ENCODE results near the gene SHISA6. TPM values are rescaled to one million over a fixed set of nuclear protein-coding genes. Genes with fewer than 3 reads are reported as not detected.

The SHISA6 gene
- total RNA-seq, 2 experiments from 2014 or later: not detected

GRCh38 chr17:11486101-11486867 lies 245.3 kb downstream of the SHISA6 start:
- Mint-ChIP-seq H3K4me3 (no peak overlapping the region), H3K27me3 (no peaks in the 10 kb centered on the region), H3K4me1 (no peaks in the 10 kb centered on the region), H3K36me3 (ENCODE audit: low read depth) (no peaks in the 10 kb centered on the region), H3K27ac (no peak overlapping the region), H3K9me3 (ENCODE audit: low read depth) (peaks cover 3% of the 10 kb centered on the region)
- ATAC-seq (no peak), DNase-seq (no peak)
- CTCF ChIA-PET: interaction anchor here (0.7 kb wide), 1 partner anchor 1305 kb away, joined by 3 read pairs; no protein-coding TSS in a partner anchor
- intact Hi-C loops (cut with DNase I, micrococcal nuclease): no loop called here
- POLR2A ChIA-PET: no interaction called here

- H3K4me1 Mint-ChIP-seq: no peaks in the 10 kb centered on the region
- intact Hi-C loops (cut with DNase I, micrococcal nuclease): no loop called here
- H3K27me3 Mint-ChIP-seq: no peaks in the 10 kb centered on the region
- H3K4me3 Mint-ChIP-seq: no peak overlapping the region
- H3K27ac Mint-ChIP-seq: no peak overlapping the region
- no peaks in the 10 kb centered on the region for H3K36me3 Mint-ChIP-seq (ENCODE audit: low read depth)
- CTCF ChIA-PET: interaction anchor here (0.6 to 0.7 kb wide), 2 partner anchors 29 to 1306 kb away, joined by 3 read pairs; no protein-coding TSS in a partner anchor
- peaks cover 3% of the 10 kb centered on the region for H3K9me3 Mint-ChIP-seq (ENCODE audit: low read depth)
- ATAC-seq (no peak), DNase-seq (no peak)
- POLR2A ChIA-PET: no interaction called here
Measured at GRCh38 chr17:11486868-11487310, 245.9 kb downstream of the SHISA6 start.

- intact Hi-C loops (cut with DNase I, micrococcal nuclease): no loop called here
- ChIA-PET POLR2A (no interaction called here), CTCF (interaction anchor here (0.6 kb wide), 1 partner anchor 29 kb away, joined by 3 read pairs; no protein-coding TSS in a partner anchor)
- H3K27me3 Mint-ChIP-seq: no peaks in the 10 kb centered on the region
- H3K4me3 Mint-ChIP-seq: no peak overlapping the region
- DNase-seq: no peak
- no peak overlapping the region for H3K27ac Mint-ChIP-seq
- no peaks in the 10 kb centered on the region for H3K36me3 Mint-ChIP-seq (ENCODE audit: low read depth)
- peaks cover 5% of the 10 kb centered on the region for H3K9me3 Mint-ChIP-seq (ENCODE audit: low read depth)
- no peaks in the 10 kb centered on the region for H3K4me1 Mint-ChIP-seq
- ATAC-seq: no peak
Measured at GRCh38 chr17:11487469-11487868, 246.5 kb downstream of the SHISA6 start.

- CTCF ChIA-PET: no interaction called here
- no peaks in the 10 kb centered on the region for H3K27me3 Mint-ChIP-seq
- H3K4me1 Mint-ChIP-seq: no peaks in the 10 kb centered on the region
- no peak for ATAC-seq
- H3K4me3 Mint-ChIP-seq: no peak overlapping the region
- H3K36me3 Mint-ChIP-seq (ENCODE audit: low read depth): no peaks in the 10 kb centered on the region
- DNase-seq: no peak
- POLR2A ChIA-PET: no interaction called here
- peaks cover 6% of the 10 kb centered on the region for H3K9me3 Mint-ChIP-seq (ENCODE audit: low read depth)
- no peak overlapping the region for H3K27ac Mint-ChIP-seq
- intact Hi-C loops (cut with DNase I, micrococcal nuclease): no loop called here
Measured at GRCh38 chr17:11488407-11488806, 247.4 kb downstream of the SHISA6 start.

- Mint-ChIP-seq H3K36me3 (ENCODE audit: low read depth) (no peaks in the 10 kb centered on the region), H3K9me3 (ENCODE audit: low read depth) (peaks cover 13% of the 10 kb centered on the region), H3K4me1 (no peaks in the 10 kb centered on the region), H3K27ac (no peak overlapping the region), H3K4me3 (no peak overlapping the region), H3K27me3 (no peaks in the 10 kb centered on the region)
- intact Hi-C loops (cut with DNase I, micrococcal nuclease): loop anchor here in 1 of 2 experiments (10.0 kb wide), 1 partner anchor 55 kb away; no protein-coding TSS in a partner anchor
- DNase-seq (no peak), ATAC-seq (no peak)
- ChIA-PET CTCF (no interaction called here), POLR2A (no interaction called here)
Measured at GRCh38 chr17:11490171-11490755, 249.2 kb downstream of the SHISA6 start.

GRCh38 chr17:11492511-11492910 lies 251.5 kb downstream of the SHISA6 start:
- no peak for ATAC-seq
- POLR2A ChIA-PET: no interaction called here
- intact Hi-C loops (cut with DNase I, micrococcal nuclease): loop anchor here in 1 of 2 experiments (10.0 kb wide), 1 partner anchor 58 kb away; no protein-coding TSS in a partner anchor

GRCh38 chr17:11493936-11494335 lies 252.9 kb downstream of the SHISA6 start:
- Mint-ChIP-seq H3K9me3 (ENCODE audit: low read depth) (peaks cover 15% of the 10 kb centered on the region), H3K27me3 (no peaks in the 10 kb centered on the region), H3K27ac (no peak overlapping the region), H3K4me1 (no peaks in the 10 kb centered on the region), H3K36me3 (ENCODE audit: low read depth) (no peaks in the 10 kb centered on the region), H3K4me3 (no peak overlapping the region)
- ChIA-PET CTCF (no interaction called here), POLR2A (no interaction called here)
- intact Hi-C loops (cut with DNase I, micrococcal nuclease): loop anchor here in 1 of 2 experiments (10.0 kb wide), 1 partner anchor 59 kb away; no protein-coding TSS in a partner anchor
- DNase-seq (no peak), ATAC-seq (no peak)

More at GRCh38 chr17:11492511-11492910, 251.5 kb downstream of the SHISA6 start:
- no peak overlapping the region for H3K27ac Mint-ChIP-seq
- no peak for DNase-seq
- no peak overlapping the region for H3K4me3 Mint-ChIP-seq
- no peaks in the 10 kb centered on the region for H3K36me3 Mint-ChIP-seq (ENCODE audit: low read depth)
- CTCF ChIA-PET: no interaction called here
- H3K4me1 Mint-ChIP-seq: no peaks in the 10 kb centered on the region
- H3K27me3 Mint-ChIP-seq: no peaks in the 10 kb centered on the region
- H3K9me3 Mint-ChIP-seq (ENCODE audit: low read depth): peaks cover 15% of the 10 kb centered on the region

GRCh38 chr17:11495613-11496012 lies 254.6 kb downstream of the SHISA6 start:
- ChIA-PET POLR2A (no interaction called here), CTCF (no interaction called here)

GRCh38 chr17:11499881-11500280 lies 258.9 kb downstream of the SHISA6 start:
- Mint-ChIP-seq H3K27ac (no peak overlapping the region), H3K27me3 (no peaks in the 10 kb centered on the region), H3K4me1 (no peaks in the 10 kb centered on the region), H3K36me3 (ENCODE audit: low read depth) (no peaks in the 10 kb centered on the region), H3K4me3 (no peak overlapping the region), H3K9me3 (ENCODE audit: low read depth) (peaks cover 11% of the 10 kb centered on the region)
- no peak for ATAC-seq
- intact Hi-C loops (cut with DNase I, micrococcal nuclease): loop anchor here in 1 of 2 experiments (10.0 kb wide), 1 partner anchor 65 kb away; no protein-coding TSS in a partner anchor
- ChIA-PET POLR2A (no interaction called here), CTCF (no interaction called here)
- DNase-seq: no peak

More at GRCh38 chr17:11495613-11496012, 254.6 kb downstream of the SHISA6 start:
- Mint-ChIP-seq H3K4me1 (no peaks in the 10 kb centered on the region), H3K27ac (no peak overlapping the region), H3K4me3 (no peak overlapping the region), H3K36me3 (ENCODE audit: low read depth) (no peaks in the 10 kb centered on the region), H3K27me3 (no peaks in the 10 kb centered on the region), H3K9me3 (ENCODE audit: low read depth) (peaks cover 12% of the 10 kb centered on the region)
- intact Hi-C loops (cut with DNase I, micrococcal nuclease): loop anchor here in 1 of 2 experiments (10.0 kb wide), 1 partner anchor 61 kb away; no protein-coding TSS in a partner anchor
- no peak for ATAC-seq
- no peak for DNase-seq

GRCh38 chr17:11503308-11504035 lies 262.5 kb downstream of the SHISA6 start:
- Mint-ChIP-seq H3K27ac (no peak overlapping the region), H3K4me3 (no peak overlapping the region), H3K4me1 (no peaks in the 10 kb centered on the region), H3K27me3 (no peaks in the 10 kb centered on the region), H3K36me3 (ENCODE audit: low read depth) (no peaks in the 10 kb centered on the region), H3K9me3 (ENCODE audit: low read depth) (peaks cover 17% of the 10 kb centered on the region)
- ChIA-PET CTCF (no interaction called here), POLR2A (no interaction called here)
- intact Hi-C loops (cut with DNase I, micrococcal nuclease): no loop called here
- ATAC-seq: no peak
- DNase-seq: no peak

- DNase-seq: peak; percentile 6
- no peak overlapping the region for H3K27ac Mint-ChIP-seq
Measured at GRCh38 chr17:11506635-11507034, 265.6 kb downstream of the SHISA6 start.

More at GRCh38 chr17:11506635-11507034, 265.6 kb downstream of the SHISA6 start:
- POLR2A ChIA-PET: no interaction called here
- no peaks in the 10 kb centered on the region for H3K36me3 Mint-ChIP-seq (ENCODE audit: low read depth)
- CTCF ChIA-PET: no interaction called here
- no peak for ATAC-seq
- no peaks in the 10 kb centered on the region for H3K4me1 Mint-ChIP-seq
- intact Hi-C loops (cut with DNase I, micrococcal nuclease): no loop called here
- H3K27me3 Mint-ChIP-seq: no peaks in the 10 kb centered on the region
- no peak overlapping the region for H3K4me3 Mint-ChIP-seq
- H3K9me3 Mint-ChIP-seq (ENCODE audit: low read depth): peaks cover 12% of the 10 kb centered on the region
